NCI-H2107 treated with DMSO at 0.1 percent for 48 hours (cell line): ENCODE results near the gene XPC.
"Not testable (repeated sequence)": the region's sequence is repeated elsewhere in the genome, so short reads cannot be mapped to it uniquely, and the experiment has no call there.

Experiments used
- DNase-seq: peaks from one replicate; lab custom pipeline; 2025; ENCODE audit not compliant: unreplicated experiment; lab: John Stamatoyannopoulos, UW

XPC gene

GRCh38 chr3:14121859-14122258, 56.5 kb downstream of the XPC start:
- DNase-seq = no peak

DNA sequence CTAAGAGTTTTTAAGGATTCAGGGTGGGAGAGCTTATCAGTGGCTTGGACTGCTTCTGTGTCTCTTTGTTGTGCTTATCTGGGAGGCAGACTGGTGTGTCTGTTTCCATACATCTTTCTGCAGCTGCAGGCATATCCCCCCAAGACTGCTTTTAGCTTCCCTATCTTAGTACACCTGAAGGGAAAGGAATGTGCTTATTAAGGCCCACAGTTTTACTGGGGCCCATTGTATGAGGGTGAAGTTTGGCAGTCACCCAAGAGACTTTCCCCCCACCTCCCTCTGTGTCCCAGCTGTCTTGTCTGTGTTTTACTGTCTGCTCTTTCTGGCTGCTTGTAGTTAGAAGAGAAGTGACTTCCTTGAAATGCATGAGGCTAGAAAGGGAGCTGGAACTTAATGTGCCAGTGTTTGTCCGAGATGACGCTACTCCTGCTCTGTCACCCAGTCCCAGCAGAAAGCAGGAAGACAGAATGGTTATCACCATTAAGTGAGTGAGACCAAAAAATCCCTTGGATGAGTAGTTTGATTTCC, 57.4 kb downstream of the XPC start:
- DNase-seq = not testable (repeated sequence)

- no peak for DNase-seq
Observed at GRCh38 chr3:14120111-14120920, 58.1 kb downstream of the XPC start.

GRCh38 chr3:14119651-14120050, 58.8 kb downstream of the XPC start:
- DNase-seq = no peak

GRCh38 chr3:14118400-14119381, 59.7 kb downstream of the XPC start:
- peak; percentile 8 for DNase-seq

DNA sequence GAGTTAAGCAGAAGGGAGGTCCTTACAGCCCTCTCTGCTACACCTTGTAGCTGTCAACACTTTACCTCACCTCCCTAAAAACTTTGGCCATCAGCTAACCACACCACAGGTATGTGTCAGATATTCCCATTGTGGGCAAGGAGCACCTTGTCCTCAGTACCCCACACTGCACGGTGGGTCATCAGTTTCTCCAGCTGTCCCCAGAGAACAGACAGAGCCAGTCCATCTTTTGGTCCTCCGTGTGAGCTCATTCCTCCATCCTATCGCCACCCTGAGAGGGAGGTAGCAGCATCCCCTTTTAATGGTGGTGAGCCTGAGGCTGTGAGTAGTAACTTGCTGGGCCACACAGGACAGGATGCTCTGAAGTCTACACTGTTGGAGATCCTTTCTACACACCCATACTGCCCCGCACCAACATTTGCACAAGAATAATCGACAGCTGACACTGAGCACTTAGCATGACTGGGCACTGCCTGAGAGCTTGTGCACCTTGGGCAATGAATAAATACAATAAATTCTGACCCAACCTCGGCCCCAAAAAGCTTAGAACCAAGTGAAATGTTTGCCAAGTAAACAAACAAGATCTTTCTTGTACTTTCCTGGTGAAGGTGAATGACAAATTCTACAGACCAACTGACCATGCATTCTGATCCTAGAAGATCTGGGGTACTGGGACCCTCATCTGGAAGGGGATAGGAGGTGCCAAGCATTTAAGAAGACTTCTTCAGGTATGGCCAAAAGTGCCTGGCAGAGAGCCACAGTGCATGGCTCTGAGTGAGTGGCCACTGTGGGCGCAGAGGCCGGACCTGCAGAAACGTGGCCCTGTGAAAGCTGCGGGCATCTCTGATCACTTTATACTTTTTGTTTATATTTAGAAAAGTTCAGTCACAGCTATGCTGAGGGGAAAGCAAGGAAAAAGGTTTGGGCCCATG, 60.7 kb downstream of the XPC start:
- no peak for DNase-seq

GRCh38 chr3:14113965-14114635, 64.3 kb downstream of the XPC start:
- no peak for DNase-seq

- DNase-seq = no peak
Observed at GRCh38 chr3:14110699-14111098, 67.7 kb downstream of the XPC start.

DNA sequence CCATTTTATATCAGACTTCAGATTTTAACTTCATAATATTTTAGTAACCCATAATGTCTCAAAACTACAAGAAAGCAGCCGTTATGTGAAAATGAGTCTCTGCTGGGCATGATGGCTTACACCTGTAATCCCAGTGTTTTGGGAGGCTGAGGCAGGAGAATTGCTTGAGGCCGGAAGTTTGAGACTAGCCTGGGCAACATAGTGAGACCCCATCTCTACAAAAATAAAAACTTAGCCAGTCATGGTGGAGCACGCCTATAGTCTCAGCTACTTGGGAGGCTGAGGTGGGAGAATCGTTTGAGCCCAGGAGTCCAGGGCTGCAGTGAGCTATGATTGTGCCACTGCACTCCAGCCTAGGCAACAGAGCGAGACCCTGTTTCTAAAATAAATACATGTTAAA, 68.6 kb downstream of the XPC start:
- DNase-seq = not testable (repeated sequence)

DNA sequence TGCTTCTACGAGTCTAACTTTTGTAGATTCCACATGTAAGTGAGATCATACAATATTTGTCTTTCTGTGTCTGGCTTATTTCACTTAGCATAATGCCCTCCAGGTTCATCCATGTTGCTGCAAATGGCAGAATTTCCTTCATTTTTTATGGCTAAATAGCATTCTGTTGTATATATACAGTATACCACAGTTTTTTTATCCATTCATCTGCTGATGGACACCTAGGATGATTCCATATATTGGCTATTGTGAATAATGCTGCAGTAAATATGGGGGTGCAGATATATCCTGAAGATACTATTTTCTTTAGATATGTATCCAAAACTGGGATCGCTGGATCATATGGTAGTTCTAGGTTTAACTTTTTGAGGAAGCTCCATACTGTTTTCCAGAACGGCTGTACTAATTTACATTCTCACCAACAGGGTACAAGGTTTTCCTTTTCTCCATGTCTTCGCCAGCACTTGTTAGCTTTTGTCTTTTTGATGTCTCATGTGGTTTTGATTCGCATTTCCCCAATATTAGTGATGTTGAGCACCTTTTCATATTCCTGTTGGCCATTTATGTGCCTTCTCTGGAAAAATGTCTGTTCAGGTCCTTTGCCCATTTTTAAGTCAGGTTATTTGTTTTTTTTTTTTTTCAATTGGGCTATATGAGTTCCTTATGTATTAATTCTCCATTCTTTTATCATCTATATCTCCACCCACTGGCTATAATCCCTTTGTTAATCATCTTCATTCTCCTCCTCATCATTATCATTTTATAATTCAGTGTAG, 80.6 kb downstream of the XPC start:
- DNase-seq = no peak

GRCh38 chr3:14096742-14097141, 81.7 kb downstream of the XPC start:
- DNase-seq = no peak
